Thoracic aorta (tissue), 2 donors: ENCODE results near the gene NKAIN1. TPM values are rescaled to one million over a fixed set of nuclear protein-coding genes. Genes with fewer than 3 reads are reported as not detected.
A peak's percentile ranks its signal among the peaks of the same experiment; 100 is the strongest.

ENCODE experiments used
- ATAC-seq: fragments of 150-250 bp; one replicate; pipeline ENCODE4 v1.8.0; 2017; ENCODE audit warnings: low read depth; ENCODE audit not compliant: insufficient number of reproducible peaks, low FRiP score
- DNase-seq: peaks from one replicate; pipeline ENCODE4 v3.0.0-alpha.2; 2020; ENCODE audit warnings: low spot score
- H3K27ac ChIP-seq, 2 donors: fragments of 200-600 bp; sonication (generic); 1 replicate in 1 of 2; 2 replicates in 1 of 2; pipeline ENCODE4 v1.5.1; 2016; ENCODE audit warnings: mild to moderate bottlenecking in 2 of 2, moderate library complexity in 2 of 2
- H3K27me3 ChIP-seq: fragments of 200-600 bp; sonication (generic); replicated peaks from 2 replicates; pipeline ENCODE4 v1.6.0; 2016; ENCODE audit warnings: mild to moderate bottlenecking; ENCODE audit not compliant: insufficient read depth
- H3K36me3 ChIP-seq: fragments of 200-600 bp; sonication (generic); one replicate; pipeline ENCODE4 v1.5.1; 2016
- H3K4me1 ChIP-seq, 2 donors: fragments of 200-600 bp; sonication (generic); 1 replicate in 1 of 2; 2 replicates in 1 of 2; pipeline versions ENCODE4 v1.5.1 to v1.6.0; 2016; ENCODE audit warnings: low read depth in 2 of 2, mild to moderate bottlenecking in 1 of 2; ENCODE audit not compliant: control insufficient read depth in 1 of 2
- H3K4me3 ChIP-seq: fragments of 200-600 bp; sonication (generic); 2 replicates; pipeline ENCODE4 v1.5.1; 2016; ENCODE audit warnings: mild to moderate bottlenecking
- H3K9me3 ChIP-seq: fragments of 200-600 bp; sonication (generic); 2 replicates; pipeline ENCODE4 v1.5.1; 2016
- total RNA-seq, 2 donors: library from RNA; depleted of rRNA; stranded (reverse); fragments of >200 nt; gene quantifications; one replicate each; pipeline versions ENCODE4 v1.1.0 to v1.2.3, GENCODE V29; 2016
- TF ChIP-seq, protein P1 (sequence below): fragments of 200-600 bp; sonication (generic); IDR thresholded peaks from one replicate; pipeline ENCODE4 v1.5.1; 2019; ENCODE audit warnings: antibody characterized with exemption

Gene NKAIN1
- total RNA-seq, 2 donors from 2014 or later, result not detected

GRCh38 chr1:31154632-31155215, 85.0 kb downstream of the NKAIN1 start:
- Histone ChIP-seq H3K4me1 (peaks cover 6 to 14% of the 10 kb centered on the region in 2 donors), H3K27ac (peak overlapping the region; percentile 72 to 81), H3K4me3 (peak overlapping the region; percentile 92), H3K27me3 (no peaks in the 10 kb centered on the region), H3K9me3 (no peaks in the 10 kb centered on the region), H3K36me3 (no peaks in the 10 kb centered on the region)
- peak; percentile 38 for ATAC-seq
- TF ChIP-seq, protein P1, sequence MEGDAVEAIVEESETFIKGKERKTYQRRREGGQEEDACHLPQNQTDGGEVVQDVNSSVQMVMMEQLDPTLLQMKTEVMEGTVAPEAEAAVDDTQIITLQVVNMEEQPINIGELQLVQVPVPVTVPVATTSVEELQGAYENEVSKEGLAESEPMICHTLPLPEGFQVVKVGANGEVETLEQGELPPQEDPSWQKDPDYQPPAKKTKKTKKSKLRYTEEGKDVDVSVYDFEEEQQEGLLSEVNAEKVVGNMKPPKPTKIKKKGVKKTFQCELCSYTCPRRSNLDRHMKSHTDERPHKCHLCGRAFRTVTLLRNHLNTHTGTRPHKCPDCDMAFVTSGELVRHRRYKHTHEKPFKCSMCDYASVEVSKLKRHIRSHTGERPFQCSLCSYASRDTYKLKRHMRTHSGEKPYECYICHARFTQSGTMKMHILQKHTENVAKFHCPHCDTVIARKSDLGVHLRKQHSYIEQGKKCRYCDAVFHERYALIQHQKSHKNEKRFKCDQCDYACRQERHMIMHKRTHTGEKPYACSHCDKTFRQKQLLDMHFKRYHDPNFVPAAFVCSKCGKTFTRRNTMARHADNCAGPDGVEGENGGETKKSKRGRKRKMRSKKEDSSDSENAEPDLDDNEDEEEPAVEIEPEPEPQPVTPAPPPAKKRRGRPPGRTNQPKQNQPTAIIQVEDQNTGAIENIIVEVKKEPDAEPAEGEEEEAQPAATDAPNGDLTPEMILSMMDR, result no peak
- peak; percentile 5 for DNase-seq

- TF ChIP-seq, protein P1, result no peak
Measured at GRCh38 chr1:31154000-31154631, 85.6 kb downstream of the NKAIN1 start.

DNA sequence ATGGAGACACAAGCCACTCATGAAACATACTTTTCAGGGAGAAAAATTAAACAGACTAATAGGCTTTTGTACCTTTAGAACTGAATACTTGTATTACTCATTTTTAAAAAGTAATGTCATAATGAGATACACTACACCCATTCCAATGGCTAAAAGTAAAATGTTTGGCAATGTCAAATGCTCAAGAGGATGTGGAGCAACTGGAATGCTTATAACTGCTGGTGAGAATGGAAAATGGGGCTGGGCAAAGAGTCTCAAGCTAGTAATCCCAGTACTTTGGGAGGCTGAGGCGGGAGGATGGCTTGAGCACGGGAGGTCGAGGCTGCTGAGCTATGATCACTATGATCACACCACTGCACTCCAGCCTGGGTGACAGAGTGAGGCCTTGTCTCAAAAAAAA, 86.3 kb downstream of the NKAIN1 start:
- TF ChIP-seq, protein P1, result no peak
- Histone ChIP-seq H3K27ac (no peak overlapping the region), H3K9me3 (no peaks in the 10 kb centered on the region), H3K4me1 (peaks cover 6 to 14% of the 10 kb centered on the region in 2 donors), H3K4me3 (no peak overlapping the region), H3K27me3 (no peaks in the 10 kb centered on the region), H3K36me3 (no peaks in the 10 kb centered on the region)
- DNase-seq, result no peak
- ATAC-seq, result no peak

More at GRCh38 chr1:31154000-31154631, 85.6 kb downstream of the NKAIN1 start:
- H3K27ac ChIP-seq, result peak overlapping the region; percentile 72 to 81
- DNase-seq (no peak), ATAC-seq (peak; percentile 11)
- no peaks in the 10 kb centered on the region for H3K27me3 ChIP-seq
- H3K9me3 ChIP-seq, result no peaks in the 10 kb centered on the region
- peaks cover 6 to 14% of the 10 kb centered on the region in 2 donors for H3K4me1 ChIP-seq
- no peaks in the 10 kb centered on the region for H3K36me3 ChIP-seq
- peak overlapping the region; percentile 92 for H3K4me3 ChIP-seq

DNA sequence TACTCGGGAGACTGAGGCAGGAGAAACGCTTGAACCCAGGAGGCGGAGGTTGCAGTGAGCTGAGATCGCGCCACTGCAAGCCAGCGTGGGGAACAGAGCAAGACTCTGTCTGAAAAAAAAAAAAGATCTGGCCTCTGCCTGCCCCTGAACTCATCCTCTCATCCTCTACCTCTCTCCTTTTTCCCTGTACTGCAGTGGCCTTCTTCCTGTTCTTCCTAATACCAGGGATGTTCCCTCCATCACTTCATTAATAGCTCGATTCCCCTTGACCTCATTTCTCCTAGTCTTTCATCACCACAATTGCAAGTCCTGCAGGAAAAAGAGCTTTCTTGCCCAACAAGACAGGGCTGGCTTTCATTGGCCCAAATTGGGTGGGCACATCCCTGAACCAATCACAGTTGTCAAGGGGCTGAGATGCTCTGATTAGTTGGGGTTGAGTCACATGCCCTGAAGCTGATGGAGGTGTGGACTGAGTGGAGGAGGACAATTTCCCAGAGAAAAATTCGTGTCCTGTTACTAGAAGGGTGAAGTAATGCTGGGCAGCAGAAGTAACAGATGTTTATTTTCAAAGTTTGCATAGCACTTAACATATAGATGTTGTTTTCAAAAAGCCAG, 87.4 kb downstream of the NKAIN1 start:
- TF ChIP-seq, protein P1, result no peak
- ATAC-seq, result peak; percentile 48
- H3K4me1 ChIP-seq, result peaks cover 6 to 14% of the 10 kb centered on the region in 2 donors
- no peak overlapping the region for H3K27ac ChIP-seq
- H3K36me3 ChIP-seq, result no peaks in the 10 kb centered on the region
- H3K27me3 ChIP-seq, result no peaks in the 10 kb centered on the region
- H3K4me3 ChIP-seq, result no peak overlapping the region
- no peaks in the 10 kb centered on the region for H3K9me3 ChIP-seq
- DNase-seq, result no peak

- no peak for ATAC-seq
- TF ChIP-seq, protein P1, result no peak
- Histone ChIP-seq H3K4me3 (no peak overlapping the region), H3K4me1 (peaks cover 6 to 13% of the 10 kb centered on the region in 2 donors), H3K27ac (no peak overlapping the region), H3K36me3 (no peaks in the 10 kb centered on the region), H3K9me3 (no peaks in the 10 kb centered on the region), H3K27me3 (no peaks in the 10 kb centered on the region)
- no peak for DNase-seq
Measured at GRCh38 chr1:31151402-31151801, 88.3 kb downstream of the NKAIN1 start.
